AG09319 (cell line): ENCODE data around the gene B4GALT1.

ENCODE experiments used
- DNase-seq: peaks from one replicate; pipeline ENCODE4 v3.0.0-alpha.2; 2010; ENCODE audit warnings: low read depth; ENCODE audit errors: extremely low read depth
- CTCF ChIP-seq: IDR thresholded peaks from 2 replicates; pipeline ENCODE4 v1.5.1; 2011; ENCODE audit warnings: low read depth, mild to moderate bottlenecking, inconsistent platforms, low read length, moderate library complexity

The B4GALT1 gene

GRCh38 chr9:33142535-33142934 is 24.6 kb downstream of the B4GALT1 start:
- no peak for TF ChIP-seq CTCF
- DNase-seq = no peak

GRCh38 chr9:33140401-33141360 is 26.5 kb downstream of the B4GALT1 start:
- TF ChIP-seq CTCF = no peak
- DNase-seq = no peak

GRCh38 chr9:33139421-33140228 is 27.5 kb downstream of the B4GALT1 start:
- no peak for TF ChIP-seq CTCF
- peak; percentile 90 for DNase-seq

GRCh38 chr9:33138768-33139167 is 28.4 kb downstream of the B4GALT1 start:
- no peak for DNase-seq
- TF ChIP-seq CTCF = no peak

- no peak for TF ChIP-seq CTCF
- no peak for DNase-seq
These were observed 29.3 kb downstream of the B4GALT1 start for GRCh38 chr9:33137781-33138264.

GRCh38 chr9:33136721-33137670 is 30.1 kb downstream of the B4GALT1 start:
- TF ChIP-seq CTCF = no peak
- no peak for DNase-seq
